Measurements from ENCODE around the gene EDC4.
"Not testable (repeated sequence)": the region's sequence is repeated elsewhere in the genome, so short reads cannot be mapped to it uniquely, and the experiment has no call there.

EDC4 gene

GRCh38 chr16:67914758-67915495, 42.1 kb downstream of the EDC4 start:
- Histone ChIP-seq H3K4me2 (ENCODE audit: low read length) (no peak overlapping the region), H3K9me3 (ENCODE audit: control insufficient read depth, low read length) (no peaks in the 10 kb centered on the region), H3K4me1 (peaks cover 13% of the 10 kb centered on the region), H3K36me3 (ENCODE audit: control insufficient read depth, insufficient read depth, low read length) (no peaks in the 10 kb centered on the region), H3K4me3 (ENCODE audit: low read depth, low read length) (no peak overlapping the region), H3K27ac (no peak overlapping the region), H3K79me2 (peaks cover 80% of the 10 kb centered on the region), H3K27me3 (ENCODE audit: control insufficient read depth, insufficient read depth, low read length) (no peaks in the 10 kb centered on the region), H2AFZ (no peak overlapping the region), H3K9ac (no peak overlapping the region)
- TF ChIP-seq CTCF (IDR thresholded peaks at IDR 0.05) = no peak

GRCh38 chr16:67915496-67915769, 42.6 kb downstream of the EDC4 start:
- not testable (repeated sequence) for H3K36me3 ChIP-seq (ENCODE audit: control insufficient read depth, insufficient read depth, low read length); H3K9me3 ChIP-seq (ENCODE audit: control insufficient read depth, low read length); H3K27ac ChIP-seq; H2AFZ ChIP-seq; H3K27me3 ChIP-seq (ENCODE audit: control insufficient read depth, insufficient read depth, low read length); H3K9ac ChIP-seq; H3K4me2 ChIP-seq (ENCODE audit: low read length); H3K4me3 ChIP-seq (ENCODE audit: low read depth, low read length)
- H3K79me2 ChIP-seq = peaks cover 82% of the 10 kb centered on the region
- H3K4me1 ChIP-seq = peaks cover 13% of the 10 kb centered on the region

- peaks cover 13% of the 10 kb centered on the region for H3K4me1 ChIP-seq
- no peaks in the 10 kb centered on the region for H3K9me3 ChIP-seq (ENCODE audit: control insufficient read depth, low read length)
- H3K9ac ChIP-seq = no peak overlapping the region
- H2AFZ ChIP-seq = no peak overlapping the region
- H3K79me2 ChIP-seq = peaks cover 80% of the 10 kb centered on the region
- no peaks in the 10 kb centered on the region for H3K36me3 ChIP-seq (ENCODE audit: control insufficient read depth, insufficient read depth, low read length)
- no peaks in the 10 kb centered on the region for H3K27me3 ChIP-seq (ENCODE audit: control insufficient read depth, insufficient read depth, low read length)
- H3K4me2 ChIP-seq (ENCODE audit: low read length) = no peak overlapping the region
- H3K27ac ChIP-seq = no peak overlapping the region
- no peak overlapping the region for H3K4me3 ChIP-seq (ENCODE audit: low read depth, low read length)
- no peak for TF ChIP-seq CTCF (IDR thresholded peaks at IDR 0.05)
These were observed 43.2 kb downstream of the EDC4 start for GRCh38 chr16:67915831-67916723.

GRCh38 chr16:67917140-67917851, 44.4 kb downstream of the EDC4 start:
- Histone ChIP-seq H2AFZ (no peak overlapping the region), H3K4me1 (peaks cover 13% of the 10 kb centered on the region), H3K79me2 (peaks cover 77% of the 10 kb centered on the region), H3K4me3 (ENCODE audit: low read depth, low read length) (no peak overlapping the region), H3K27ac (peak overlapping the region; percentile 52), H3K4me2 (ENCODE audit: low read length) (no peak overlapping the region), H3K27me3 (ENCODE audit: control insufficient read depth, insufficient read depth, low read length) (no peaks in the 10 kb centered on the region), H3K9ac (no peak overlapping the region), H3K9me3 (ENCODE audit: control insufficient read depth, low read length) (no peaks in the 10 kb centered on the region), H3K36me3 (ENCODE audit: control insufficient read depth, insufficient read depth, low read length) (no peaks in the 10 kb centered on the region)
- TF ChIP-seq CTCF (IDR thresholded peaks at IDR 0.05) = no peak

GRCh38 chr16:67917852-67918236, 45.0 kb downstream of the EDC4 start:
- TF ChIP-seq CTCF (IDR thresholded peaks at IDR 0.05) = no peak
- no peaks in the 10 kb centered on the region for H3K9me3 ChIP-seq (ENCODE audit: control insufficient read depth, low read length)
- H3K79me2 ChIP-seq = peaks cover 74% of the 10 kb centered on the region
- no peak overlapping the region for H2AFZ ChIP-seq
- H3K36me3 ChIP-seq (ENCODE audit: control insufficient read depth, insufficient read depth, low read length) = no peaks in the 10 kb centered on the region
- no peak overlapping the region for H3K4me3 ChIP-seq (ENCODE audit: low read depth, low read length)
- H3K27ac ChIP-seq = peak overlapping the region; percentile 52
- H3K4me1 ChIP-seq = peaks cover 13% of the 10 kb centered on the region
- no peak overlapping the region for H3K9ac ChIP-seq
- H3K27me3 ChIP-seq (ENCODE audit: control insufficient read depth, insufficient read depth, low read length) = no peaks in the 10 kb centered on the region
- H3K4me2 ChIP-seq (ENCODE audit: low read length) = no peak overlapping the region
